Kidney (tissue), 14 donors: ENCODE data around the gene ZNF502. TPM values are rescaled to one million over a fixed set of nuclear protein-coding genes. Genes with fewer than 3 reads are reported as not detected.

ENCODE experiments used
- DNase-seq, 5 donors: peaks; one replicate each; pipeline ENCODE4 v3.0.0-alpha.2; 2013 to 2020
- FAIRE-seq: peaks from 2 replicates; lab custom pipeline; 2012; peaks lifted over from hg19 to GRCh38; lab: Jason Lieb, UNC
- H3K27ac ChIP-seq, 2 donors: one replicate each; pipeline ENCODE4 v1.7.0; 2013; ENCODE audit warnings: low read depth in 2 of 2, low read length in 2 of 2, inconsistent platforms in 1 of 2
- H3K27me3 ChIP-seq: one replicate; pipeline ENCODE4 v1.7.1; 2013; ENCODE audit warnings: low read length, inconsistent platforms; ENCODE audit not compliant: control insufficient read depth, insufficient read depth
- H3K36me3 ChIP-seq, 3 donors: one replicate each; pipeline versions ENCODE4 v1.7.0 to v1.7.1; 2013; ENCODE audit warnings: low read length in 3 of 3, control low read depth in 1 of 3, inconsistent platforms in 1 of 3; ENCODE audit not compliant: insufficient read depth in 3 of 3, control insufficient read depth in 2 of 3
- H3K4me1 ChIP-seq, 3 donors: one replicate each; pipeline versions ENCODE4 v1.7.0 to v1.7.1; 2013; ENCODE audit warnings: low read length in 3 of 3, inconsistent platforms in 1 of 3, low read depth in 1 of 3; ENCODE audit not compliant: control insufficient read depth in 2 of 3, insufficient read depth in 2 of 3
- H3K4me3 ChIP-seq, 3 donors: one replicate each; pipeline versions ENCODE4 v1.7.0 to v1.8.1; 2013; ENCODE audit warnings: low read length in 3 of 3, control low read depth in 1 of 3, inconsistent platforms in 1 of 3
- H3K9ac ChIP-seq, 3 donors: one replicate each; pipeline versions ENCODE4 v1.7.0 to v1.7.1; 2013; ENCODE audit warnings: low read length in 3 of 3, control low read depth in 1 of 3, inconsistent platforms in 1 of 3
- H3K9me3 ChIP-seq, 3 donors: one replicate each; pipeline versions ENCODE4 v1.7.0 to v1.7.1; 2013; ENCODE audit warnings: low read length in 3 of 3, control low read depth in 1 of 3, inconsistent platforms in 1 of 3; ENCODE audit not compliant: control insufficient read depth in 2 of 3, insufficient read depth in 1 of 3
- intact Hi-C: fragments of 100-400 bp; cut with DNase I; formaldehyde crosslinking; loops from one replicate; pipeline ENCODE4 v1.11.1; 2022
- polyA plus RNA-seq: library from polyadenylated mRNA; stranded (reverse); fragments of 350-450 nt; fragmentation: Illumina TruSeq; extraction: RNeasy Lipid Tissue Mini Kit (QIAGEN cat#74804); gene quantifications from one replicate; pipeline ENCODE4 v1.2.3, GENCODE V29; 2014; ENCODE audit warnings: low read depth, low replicate concordance; ENCODE audit not compliant: insufficient read depth
- total RNA-seq: library from RNA; stranded (reverse); fragmentation: NEBNext Ultra II Directional; extraction: Animal tissue kit (Norgen Biotek cat#: 25700); gene quantifications from one replicate; pipeline ENCODE4 v1.2.1, GENCODE V29; 2021
- TF ChIP-seq, protein P1 (sequence below): IDR thresholded peaks from 3 replicates; pipeline ENCODE4 v1.5.1; 2012; ENCODE audit warnings: mild to moderate bottlenecking, moderate library complexity, borderline replicate concordance; ENCODE audit not compliant: insufficient read depth; ENCODE audit errors: extremely low read depth
- donor health status: control.
- donor health status: control.
- donor health status: control.
- donor health status: control.
- donor health status: control.
- donor health status: DM: yes; HTN: yes; CAD: no.
- donor health status: Normal renal cell carcinoma (clear cell type).

Gene ZNF502
- total and polyA plus RNA-seq, 2 donors from 2014 or later = 2.3 to 6.0 TPM

GRCh38 chr3:44764248-44764647, 51.8 kb downstream of the ZNF502 start:
- H3K27me3 ChIP-seq = no peaks in the 10 kb centered on the region
- no peak overlapping the region for H3K4me3 ChIP-seq
- peaks cover 0 to 4% (median 0%) of the 10 kb centered on the region in 3 donors for H3K4me1 ChIP-seq
- H3K9me3 ChIP-seq = no peaks in the 10 kb centered on the region
- no peak for FAIRE-seq
- intact Hi-C loops = no loop called here
- no peak overlapping the region for H3K27ac ChIP-seq
- peaks cover 0 to under 1% (median 0%) of the 10 kb centered on the region in 3 donors for H3K36me3 ChIP-seq
- TF ChIP-seq, protein P1, sequence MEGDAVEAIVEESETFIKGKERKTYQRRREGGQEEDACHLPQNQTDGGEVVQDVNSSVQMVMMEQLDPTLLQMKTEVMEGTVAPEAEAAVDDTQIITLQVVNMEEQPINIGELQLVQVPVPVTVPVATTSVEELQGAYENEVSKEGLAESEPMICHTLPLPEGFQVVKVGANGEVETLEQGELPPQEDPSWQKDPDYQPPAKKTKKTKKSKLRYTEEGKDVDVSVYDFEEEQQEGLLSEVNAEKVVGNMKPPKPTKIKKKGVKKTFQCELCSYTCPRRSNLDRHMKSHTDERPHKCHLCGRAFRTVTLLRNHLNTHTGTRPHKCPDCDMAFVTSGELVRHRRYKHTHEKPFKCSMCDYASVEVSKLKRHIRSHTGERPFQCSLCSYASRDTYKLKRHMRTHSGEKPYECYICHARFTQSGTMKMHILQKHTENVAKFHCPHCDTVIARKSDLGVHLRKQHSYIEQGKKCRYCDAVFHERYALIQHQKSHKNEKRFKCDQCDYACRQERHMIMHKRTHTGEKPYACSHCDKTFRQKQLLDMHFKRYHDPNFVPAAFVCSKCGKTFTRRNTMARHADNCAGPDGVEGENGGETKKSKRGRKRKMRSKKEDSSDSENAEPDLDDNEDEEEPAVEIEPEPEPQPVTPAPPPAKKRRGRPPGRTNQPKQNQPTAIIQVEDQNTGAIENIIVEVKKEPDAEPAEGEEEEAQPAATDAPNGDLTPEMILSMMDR = no peak
- DNase-seq = no peak
- no peak overlapping the region for H3K9ac ChIP-seq

DNA sequence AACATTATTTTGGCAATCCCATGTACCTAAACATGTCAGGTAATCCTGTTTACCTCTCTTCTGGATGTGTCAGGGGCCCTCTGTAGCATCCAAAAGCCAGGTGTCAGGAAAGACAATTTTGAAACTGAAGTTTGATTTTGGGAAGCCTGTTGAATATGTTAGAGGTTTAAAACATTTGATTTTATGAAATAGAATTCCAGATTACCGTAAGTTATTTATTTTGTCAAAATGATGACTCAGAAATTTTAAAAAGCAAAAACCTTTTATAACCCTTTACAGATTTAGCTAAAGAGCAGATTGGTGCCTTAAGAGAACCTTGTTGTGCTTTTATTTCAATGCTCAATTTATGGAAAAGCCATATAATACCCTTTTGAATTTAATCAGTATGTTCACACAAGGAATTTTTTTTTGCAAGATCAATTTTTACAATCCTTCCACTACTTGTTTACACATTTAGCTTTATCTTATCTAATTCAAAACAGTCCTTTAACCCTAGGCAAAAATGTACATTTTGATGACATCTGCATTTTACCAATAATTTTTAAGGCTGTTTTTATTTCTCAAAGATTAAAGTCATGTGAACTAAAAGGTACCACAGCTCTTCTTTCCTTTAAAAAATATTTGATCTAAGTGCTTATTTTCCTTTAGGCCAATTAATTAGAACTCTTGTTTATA, 59.1 kb downstream of the ZNF502 start:
- intact Hi-C loops = no loop called here
- Histone ChIP-seq H3K36me3 (no peaks in the 10 kb centered on the region), H3K9ac (no peak overlapping the region), H3K9me3 (peaks cover 0 to 10% (median 0%) of the 10 kb centered on the region in 3 donors), H3K4me3 (no peak overlapping the region), H3K4me1 (no peaks in the 10 kb centered on the region), H3K27me3 (no peaks in the 10 kb centered on the region), H3K27ac (no peak overlapping the region)
- FAIRE-seq (no peak), DNase-seq (no peak)
- TF ChIP-seq, protein P1 = no peak

DNA sequence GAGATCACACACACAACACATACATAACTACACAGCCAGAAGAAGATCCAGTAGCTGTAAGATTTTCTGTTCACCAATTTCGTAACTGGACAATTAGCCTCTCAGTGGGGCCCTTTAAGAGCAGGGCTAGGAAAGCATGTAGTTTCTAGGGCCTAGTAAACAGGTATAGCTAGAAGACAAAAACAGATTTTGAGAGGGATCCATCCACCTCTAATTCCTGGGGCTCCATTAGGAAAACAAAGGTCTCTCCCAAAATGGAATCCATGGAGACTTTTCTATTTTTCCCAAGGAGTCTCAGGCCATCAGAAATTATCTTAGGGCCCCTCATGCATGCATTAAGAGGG, 59.6 kb downstream of the ZNF502 start:
- Histone ChIP-seq H3K36me3 (no peaks in the 10 kb centered on the region), H3K4me1 (no peaks in the 10 kb centered on the region), H3K9ac (no peak overlapping the region), H3K4me3 (no peak overlapping the region), H3K27ac (no peak overlapping the region), H3K27me3 (no peaks in the 10 kb centered on the region), H3K9me3 (peaks cover 0 to 10% (median 0%) of the 10 kb centered on the region in 3 donors)
- FAIRE-seq = no peak
- TF ChIP-seq, protein P1 = no peak
- intact Hi-C loops = no loop called here
- DNase-seq = no peak

Other genes starting within 250 kb of the ZNF502 start
- 19.6 TPM for gene ZNF445, start 235.0 kb upstream of the ZNF502 start, total RNA-seq
- gene ZNF445, start 235.0 kb upstream of the ZNF502 start, polyA plus RNA-seq = 2.3 TPM
- 7.9 TPM for gene ZKSCAN7, start 157.5 kb upstream of the ZNF502 start, total RNA-seq
- gene ZKSCAN7, start 157.5 kb upstream of the ZNF502 start, polyA plus RNA-seq = 2.2 TPM
- 5.3 TPM for gene ZNF660, start 127.7 kb upstream of the ZNF502 start, total RNA-seq
- gene ZNF660, start 127.7 kb upstream of the ZNF502 start, polyA plus RNA-seq = 0.69 TPM
- gene ZNF197, start 87.6 kb upstream of the ZNF502 start, total RNA-seq = 19.3 TPM
- gene ZNF197, start 87.6 kb upstream of the ZNF502 start, polyA plus RNA-seq = 6.1 TPM
- gene ZNF35, start 63.9 kb upstream of the ZNF502 start, total RNA-seq = 11.6 TPM
- gene ZNF35, start 63.9 kb upstream of the ZNF502 start, polyA plus RNA-seq = 2.6 TPM
- 4.2 TPM for gene ZNF501, start 17.0 kb downstream of the ZNF502 start, total RNA-seq
- gene ZNF501, start 17.0 kb downstream of the ZNF502 start, polyA plus RNA-seq = 1.5 TPM
- 27.6 TPM for gene KIAA1143, start 49.0 kb downstream of the ZNF502 start, total RNA-seq
- 8.3 TPM for gene KIAA1143, start 49.0 kb downstream of the ZNF502 start, polyA plus RNA-seq
- gene KIF15, start 49.1 kb downstream of the ZNF502 start, total RNA-seq = 0.72 TPM
- 0.32 TPM for gene KIF15, start 49.1 kb downstream of the ZNF502 start, polyA plus RNA-seq
- 17.7 TPM for gene TMEM42, start 149.3 kb downstream of the ZNF502 start, total RNA-seq
- 33.6 TPM for gene TMEM42, start 149.3 kb downstream of the ZNF502 start, polyA plus RNA-seq
- not detected for gene TGM4, start 161.9 kb downstream of the ZNF502 start, total RNA-seq
- not detected for gene TGM4, start 161.9 kb downstream of the ZNF502 start, polyA plus RNA-seq